ENCODE measurements around the gene SLC22A31. TPM values are rescaled to one million over a fixed set of nuclear protein-coding genes. Genes with fewer than 3 reads are reported as not detected.

The SLC22A31 gene
- total RNA-seq, 1 experiment from 2014 or later = 53.7 TPM

DNA sequence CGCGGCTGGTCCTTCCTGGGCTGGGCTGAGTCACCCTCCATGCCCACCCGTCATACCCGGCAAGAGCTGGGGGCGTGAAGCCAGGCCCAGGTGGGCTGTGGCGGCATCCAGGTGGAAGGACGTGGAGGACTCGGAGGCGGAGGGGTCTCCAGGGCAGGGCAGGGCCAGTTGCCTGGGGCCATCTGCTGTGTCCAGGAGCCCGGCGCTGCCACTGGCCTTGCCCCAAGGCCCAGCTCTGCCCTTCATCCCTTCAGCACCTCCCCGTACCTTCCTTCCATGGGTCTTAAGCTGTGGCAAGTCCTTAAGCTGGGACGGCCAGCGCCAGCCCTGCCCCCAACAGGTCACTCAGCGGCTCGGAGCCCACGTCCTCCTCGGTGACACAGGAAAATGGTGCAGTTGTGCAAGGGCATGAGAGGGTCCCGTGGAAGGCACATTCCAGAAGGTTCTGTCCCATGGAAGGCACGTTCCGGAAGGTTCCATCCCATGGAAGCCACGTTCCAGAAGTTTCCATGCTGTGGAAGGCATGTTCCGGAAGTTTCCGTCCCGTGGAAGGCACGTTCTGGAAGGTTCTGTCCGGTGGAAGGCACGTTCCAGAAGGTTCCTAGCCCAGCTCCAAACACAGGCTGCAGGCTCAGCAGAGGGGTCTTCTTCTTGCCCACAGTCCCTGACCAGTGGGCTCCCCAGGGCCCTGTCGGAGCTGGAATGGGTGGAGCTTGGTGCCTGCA is 39.2 kb downstream of the SLC22A31 start:
- H2AFZ ChIP-seq (ENCODE audit: low read depth, low read length, poor library complexity, severe bottlenecking) = no peak overlapping the region
- CTCF ChIA-PET = interaction anchor here (0.6 kb wide), 1 partner anchor 46 kb away, joined by 3 read pairs; no protein-coding TSS in a partner anchor
- RAD21 ChIA-PET (ENCODE audit: low non-redundant PET in 1 of 2, low total read pairs in 2 of 2, uncharacterized antibody in 2 of 2, unreplicated experiment in 2 of 2) = no interaction called here
- intact Hi-C loops (cut with micrococcal nuclease) = no loop called here
- H4K20me1 ChIP-seq (ENCODE audit: insufficient read depth) = no peaks in the 10 kb centered on the region
- DNase-seq (ENCODE audit: low read depth, low spot score) (no peak), ATAC-seq (no peak)
- peaks cover 0 to 15% of the 10 kb centered on the region in 2 experiments; a peak in 1 of 4 replicates for H3K9me3 ChIP-seq (ENCODE audit: control insufficient read depth in 1 of 2, insufficient read depth in 1 of 2, low read depth in 1 of 2, low read length in 2 of 2)
- H3K27ac ChIP-seq (ENCODE audit: low read depth, low read length) = no peak overlapping the region; the same call in 1 of the 2 replicates
- POLR2A ChIA-PET = no interaction called here
- no peaks in the 10 kb centered on the region for H3K36me3 ChIP-seq (ENCODE audit: control insufficient read depth in 1 of 2, insufficient read depth in 2 of 2, low read length in 2 of 2)
- no peaks in the 10 kb centered on the region for H3K9me2 ChIP-seq (ENCODE audit: insufficient read depth)
- no peaks in the 10 kb centered on the region for H3K79me2 ChIP-seq (ENCODE audit: insufficient read depth, low read length)
- no peaks in the 10 kb centered on the region for H3K4me1 ChIP-seq (ENCODE audit: control insufficient read depth in 1 of 2, insufficient read depth in 2 of 2, low read length in 2 of 2)
- TF ChIP-seq CEBPB (IDR thresholded peaks at IDR 0.05; ENCODE audit: low read depth) = no peak
- H3K4me3 ChIP-seq (replicated peaks in 1 of 2; ENCODE audit: low read depth in 1 of 2, low read length in 2 of 2) = no peak overlapping the region
- no peak overlapping the region for H3K9ac ChIP-seq (ENCODE audit: low read length)
- no peak overlapping the region for H3K4me2 ChIP-seq (ENCODE audit: low read length)
- H3K27me3 ChIP-seq (ENCODE audit: insufficient read depth, low read length) = no peaks in the 10 kb centered on the region
- BruUV-seq (replicated peaks) = no TSS peak

DNA sequence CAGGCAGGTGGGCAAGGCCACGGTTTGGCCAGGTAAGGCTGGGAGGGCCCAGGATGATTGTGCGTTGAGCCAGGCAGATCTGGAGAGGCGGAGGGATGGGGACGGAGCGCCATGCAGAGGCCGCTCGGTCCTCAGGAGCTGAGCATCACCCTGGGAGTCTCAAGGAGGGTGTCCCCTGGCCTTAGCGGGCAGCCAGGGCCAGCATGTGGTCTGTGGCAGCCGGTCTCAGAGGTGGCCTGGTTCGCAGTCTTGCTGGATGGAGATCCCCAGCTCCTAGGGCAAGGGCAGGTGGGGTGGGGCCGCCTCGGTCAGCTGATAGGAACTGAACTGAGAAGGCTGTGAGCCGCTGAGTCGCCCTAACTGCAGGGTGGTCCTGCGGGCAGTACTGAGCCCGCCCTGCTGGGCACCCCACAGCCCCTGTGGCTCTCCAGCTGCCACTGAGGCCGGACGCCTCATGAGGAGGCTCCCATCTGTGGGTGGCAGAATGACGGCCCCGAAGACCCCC is 40.4 kb downstream of the SLC22A31 start:
- RAD21 ChIA-PET (ENCODE audit: low non-redundant PET in 1 of 2, low total read pairs in 2 of 2, uncharacterized antibody in 2 of 2, unreplicated experiment in 2 of 2) = no interaction called here
- Histone ChIP-seq H3K4me1 (ENCODE audit: control insufficient read depth in 1 of 2, insufficient read depth in 2 of 2, low read length in 2 of 2) (no peaks in the 10 kb centered on the region; a peak in 1 of 4 replicates), H3K4me3 (replicated peaks in 1 of 2; ENCODE audit: low read depth in 1 of 2, low read length in 2 of 2) (no peak overlapping the region), H2AFZ (ENCODE audit: low read depth, low read length, poor library complexity, severe bottlenecking) (no peak overlapping the region), H4K20me1 (ENCODE audit: insufficient read depth) (no peaks in the 10 kb centered on the region), H3K9me2 (ENCODE audit: insufficient read depth) (no peaks in the 10 kb centered on the region), H3K4me2 (ENCODE audit: low read length) (no peak overlapping the region), H3K9me3 (ENCODE audit: control insufficient read depth in 1 of 2, insufficient read depth in 1 of 2, low read depth in 1 of 2, low read length in 2 of 2) (peaks cover 0 to 15% of the 10 kb centered on the region in 2 experiments; a peak in 1 of 4 replicates), H3K36me3 (ENCODE audit: control insufficient read depth in 1 of 2, insufficient read depth in 2 of 2, low read length in 2 of 2) (no peaks in the 10 kb centered on the region), H3K27me3 (ENCODE audit: insufficient read depth, low read length) (no peaks in the 10 kb centered on the region), H3K27ac (ENCODE audit: low read depth, low read length) (no peak overlapping the region; the same call in 1 of the 2 replicates), H3K79me2 (ENCODE audit: insufficient read depth, low read length) (no peaks in the 10 kb centered on the region), H3K9ac (ENCODE audit: low read length) (no peak overlapping the region)
- intact Hi-C loops (cut with micrococcal nuclease) = no loop called here
- POLR2A ChIA-PET = no interaction called here
- CTCF ChIA-PET = interaction anchor here (0.6 kb wide), 1 partner anchor 52 kb away, joined by 3 read pairs; no protein-coding TSS in a partner anchor
- BruUV-seq (replicated peaks) = no TSS peak
- DNase-seq (ENCODE audit: low read depth, low spot score) = no peak
- ATAC-seq = no peak
- TF ChIP-seq, protein P1, sequence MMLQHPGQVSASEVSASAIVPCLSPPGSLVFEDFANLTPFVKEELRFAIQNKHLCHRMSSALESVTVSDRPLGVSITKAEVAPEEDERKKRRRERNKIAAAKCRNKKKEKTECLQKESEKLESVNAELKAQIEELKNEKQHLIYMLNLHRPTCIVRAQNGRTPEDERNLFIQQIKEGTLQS (IDR thresholded peaks at IDR 0.05) = no peak
- TF ChIP-seq, protein P2, sequence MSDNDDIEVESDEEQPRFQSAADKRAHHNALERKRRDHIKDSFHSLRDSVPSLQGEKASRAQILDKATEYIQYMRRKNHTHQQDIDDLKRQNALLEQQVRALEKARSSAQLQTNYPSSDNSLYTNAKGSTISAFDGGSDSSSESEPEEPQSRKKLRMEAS (IDR thresholded peaks at IDR 0.05) = no peak
- TF ChIP-seq CBX3 (IDR thresholded peaks at IDR 0.05; ENCODE audit: low read depth) (no peak), ELF1 (IDR thresholded peaks at IDR 0.05; ENCODE audit: borderline replicate concordance, low read depth) (no peak), YY1 (IDR thresholded peaks at IDR 0.05; ENCODE audit: extremely low read depth, insufficient replicate concordance, low read depth, low read length) (no peak), JUND (IDR thresholded peaks at IDR 0.05) (no peak), FOSL1 (IDR thresholded peaks at IDR 0.05; ENCODE audit: low read depth) (no peak), SIN3A (IDR thresholded peaks at IDR 0.05; ENCODE audit: low read depth) (no peak), TCF7L2 (IDR thresholded peaks at IDR 0.05; ENCODE audit: borderline replicate concordance, extremely low read depth, insufficient read depth, insufficient read length) (no peak), ZFX (IDR thresholded peaks at IDR 0.05) (no peak), EZH2 (IDR thresholded peaks at IDR 0.05) (no peak)
- TF ChIP-seq, protein P3, sequence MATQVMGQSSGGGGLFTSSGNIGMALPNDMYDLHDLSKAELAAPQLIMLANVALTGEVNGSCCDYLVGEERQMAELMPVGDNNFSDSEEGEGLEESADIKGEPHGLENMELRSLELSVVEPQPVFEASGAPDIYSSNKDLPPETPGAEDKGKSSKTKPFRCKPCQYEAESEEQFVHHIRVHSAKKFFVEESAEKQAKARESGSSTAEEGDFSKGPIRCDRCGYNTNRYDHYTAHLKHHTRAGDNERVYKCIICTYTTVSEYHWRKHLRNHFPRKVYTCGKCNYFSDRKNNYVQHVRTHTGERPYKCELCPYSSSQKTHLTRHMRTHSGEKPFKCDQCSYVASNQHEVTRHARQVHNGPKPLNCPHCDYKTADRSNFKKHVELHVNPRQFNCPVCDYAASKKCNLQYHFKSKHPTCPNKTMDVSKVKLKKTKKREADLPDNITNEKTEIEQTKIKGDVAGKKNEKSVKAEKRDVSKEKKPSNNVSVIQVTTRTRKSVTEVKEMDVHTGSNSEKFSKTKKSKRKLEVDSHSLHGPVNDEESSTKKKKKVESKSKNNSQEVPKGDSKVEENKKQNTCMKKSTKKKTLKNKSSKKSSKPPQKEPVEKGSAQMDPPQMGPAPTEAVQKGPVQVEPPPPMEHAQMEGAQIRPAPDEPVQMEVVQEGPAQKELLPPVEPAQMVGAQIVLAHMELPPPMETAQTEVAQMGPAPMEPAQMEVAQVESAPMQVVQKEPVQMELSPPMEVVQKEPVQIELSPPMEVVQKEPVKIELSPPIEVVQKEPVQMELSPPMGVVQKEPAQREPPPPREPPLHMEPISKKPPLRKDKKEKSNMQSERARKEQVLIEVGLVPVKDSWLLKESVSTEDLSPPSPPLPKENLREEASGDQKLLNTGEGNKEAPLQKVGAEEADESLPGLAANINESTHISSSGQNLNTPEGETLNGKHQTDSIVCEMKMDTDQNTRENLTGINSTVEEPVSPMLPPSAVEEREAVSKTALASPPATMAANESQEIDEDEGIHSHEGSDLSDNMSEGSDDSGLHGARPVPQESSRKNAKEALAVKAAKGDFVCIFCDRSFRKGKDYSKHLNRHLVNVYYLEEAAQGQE (IDR thresholded peaks at IDR 0.05; ENCODE audit: low read depth) = no peak
- TF ChIP-seq, protein P4, sequence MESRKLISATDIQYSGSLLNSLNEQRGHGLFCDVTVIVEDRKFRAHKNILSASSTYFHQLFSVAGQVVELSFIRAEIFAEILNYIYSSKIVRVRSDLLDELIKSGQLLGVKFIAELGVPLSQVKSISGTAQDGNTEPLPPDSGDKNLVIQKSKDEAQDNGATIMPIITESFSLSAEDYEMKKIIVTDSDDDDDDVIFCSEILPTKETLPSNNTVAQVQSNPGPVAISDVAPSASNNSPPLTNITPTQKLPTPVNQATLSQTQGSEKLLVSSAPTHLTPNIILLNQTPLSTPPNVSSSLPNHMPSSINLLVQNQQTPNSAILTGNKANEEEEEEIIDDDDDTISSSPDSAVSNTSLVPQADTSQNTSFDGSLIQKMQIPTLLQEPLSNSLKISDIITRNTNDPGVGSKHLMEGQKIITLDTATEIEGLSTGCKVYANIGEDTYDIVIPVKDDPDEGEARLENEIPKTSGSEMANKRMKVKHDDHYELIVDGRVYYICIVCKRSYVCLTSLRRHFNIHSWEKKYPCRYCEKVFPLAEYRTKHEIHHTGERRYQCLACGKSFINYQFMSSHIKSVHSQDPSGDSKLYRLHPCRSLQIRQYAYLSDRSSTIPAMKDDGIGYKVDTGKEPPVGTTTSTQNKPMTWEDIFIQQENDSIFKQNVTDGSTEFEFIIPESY (IDR thresholded peaks at IDR 0.05; ENCODE audit: extremely low read depth, insufficient replicate concordance, low read length) = no peak

Measured in HCT116 (cell line).